Prostate gland (tissue), 2 donors: ENCODE results near the gene VSIG10L2.

Experiments used
- CTCF ChIP-seq, 4 experiments: fragments of 200-600 bp in 2 of 4; fragments of 450-650 bp in 2 of 4; sonication (generic) in 2 of 4; IDR thresholded peaks; 1 replicate in 3 of 4; 2 replicates in 1 of 4; pipeline ENCODE4 v1.5.1; 2016 to 2019; ENCODE audit warnings: antibody characterized with exemption in 4 of 4, mild to moderate bottlenecking in 2 of 4, moderate library complexity in 2 of 4
- POLR2A ChIP-seq: fragments of 450-650 bp; IDR thresholded peaks from one replicate; pipeline ENCODE4 v1.6.1; 2016; ENCODE audit warnings: antibody characterized with exemption, mild to moderate bottlenecking
- POLR2AphosphoS5 ChIP-seq: sonication (generic); formaldehyde crosslinking; IDR thresholded peaks from one replicate; pipeline ENCODE4 v1.6.1; 2017; ENCODE audit warnings: antibody characterized with exemption

- no peak for TF ChIP-seq CTCF (IDR thresholded peaks at IDR 0.05)
- TF ChIP-seq POLR2AphosphoS5, result no peak
- TF ChIP-seq POLR2A, result no peak
Measured at GRCh38 chr11:125902277-125902926, 43.4 kb upstream of the VSIG10L2 start.
